Pancreas (tissue), 10 donors: Measurements from ENCODE around the gene ZNF285. TPM values are rescaled to one million over a fixed set of nuclear protein-coding genes. Genes with fewer than 3 reads are reported as not detected.
A peak's percentile ranks its signal among the peaks of the same experiment; 100 is the strongest.
"Not testable (repeated sequence)": the region's sequence is repeated elsewhere in the genome, so short reads cannot be mapped to it uniquely, and the experiment has no call there.

Experiments used
- ATAC-seq, 4 donors: fragments of 200-7000 bp; cut with Tn5 transposase; one replicate each; pipeline versions ENCODE4 v1.8.0 to v1.9.1; 2020; ENCODE audit warnings: mild to moderate bottlenecking in 4 of 4, moderate library complexity in 4 of 4
- DNase-seq, 6 donors: peaks; one replicate each; pipeline ENCODE4 v3.0.0-alpha.2; 2020
- FAIRE-seq: peaks from 2 replicates; lab custom pipeline; 2012; peaks lifted over from hg19 to GRCh38; lab: Jason Lieb, UNC
- H3K27ac ChIP-seq, 4 donors: fragments of 200-600 bp; sonication (generic); 1 replicate in 3 of 4; 2 replicates in 1 of 4; pipeline versions ENCODE4 v1.5.0 to v1.8.0; 2020
- H3K27me3 ChIP-seq, 4 donors: fragments of 200-600 bp; one replicate each; pipeline ENCODE4 v1.8.0; 2021
- H3K36me3 ChIP-seq, 3 donors: fragments of 200-600 bp; sonication (generic) in 1 of 3; one replicate each; pipeline versions ENCODE4 v1.5.0 to v1.8.0; 2020 to 2021
- H3K4me1 ChIP-seq, 3 donors: fragments of 200-600 bp; one replicate each; pipeline ENCODE4 v1.8.0; 2021
- H3K4me3 ChIP-seq, 4 donors: fragments of 200-600 bp; sonication (generic) in 2 of 4; one replicate each; pipeline versions ENCODE4 v1.5.0 to v1.8.0; 2020 to 2021
- H3K9me3 ChIP-seq, 4 donors: fragments of 200-600 bp; one replicate each; pipeline ENCODE4 v1.8.0; 2021
- WGBS, 2 donors: extraction: QIAGEN DNeasy Blood & Tissue Kit; methylation state at CpG; one replicate each; pipeline ENCODE4 v1.1.7; 2013; 5-methylcytosine and 5-hydroxymethylcytosine counted together
- intact Hi-C, 3 donors: fragments of 100-400 bp; cut with DNase I; formaldehyde crosslinking; loops; one replicate each; pipeline versions ENCODE4 v1.11.1 to v1.14.2; 2022
- polyA plus RNA-seq, 2 donors: library from polyadenylated mRNA; stranded (reverse); fragments of 200-250 nt; gene quantifications; one replicate each; pipeline ENCODE4 v1.2.3, GENCODE V29; 2013
- total RNA-seq, 6 donors: library from RNA; stranded (reverse); fragmentation: NEBNext Ultra II Directional in 4 of 6; extraction: Animal tissue kit (Norgen Biotek cat#: 25700) in 4 of 6; gene quantifications; one replicate each; pipeline versions ENCODE4 v1.2.1 to v1.2.4, GENCODE V29; 2021 to 2023
- TF ChIP-seq, protein P1 (sequence below), 4 donors: fragments of 200-600 bp; sonication (generic) in 3 of 4; IDR thresholded peaks; one replicate each; pipeline versions ENCODE4 v1.5.0 to v1.8.0; 2021; ENCODE audit warnings: antibody characterized with exemption in 4 of 4
- donor health status: healthy with polysubstance abuse.
- donor health status: DM: no; HTN: no; CAD: no; lungs with moderate emphysema.
- donor health status: DM: no; HTN: no; CAD: no.
- donor health status: control.
- donor health status: control.
- donor health status: Bipolar disorder and iron deficiency.
- donor health status: DM: yes; HTN: yes; CAD: no.
- donor health status: DM: no; HTN: no; CAD: no.
- donor health status: DM: no; HTN: no; CAD: no.
- donor health status: DM: yes; HTN: yes; CAD: no.

Gene ZNF285
- total and polyA plus RNA-seq, 8 donors = 0.67 to 3.2 (median 1.2) TPM

- Histone ChIP-seq H3K36me3 (no peaks in the 10 kb centered on the region), H3K4me3 (peak within 1 kb of the TSS; percentile 27 to 62 (median 46)), H3K9me3 (no peaks in the 10 kb centered on the region), H3K27ac (peak within 1 kb of the TSS in 2 of 4 donors; percentile 48 to 61), H3K4me1 (peaks cover 0 to 7% (median 0%) of the 10 kb centered on the region in 3 donors), H3K27me3 (no peaks in the 10 kb centered on the region)
- ATAC-seq (peak; percentile 100), DNase-seq (peak; percentile 85 to 95 (median 92)), FAIRE-seq (peak; percentile 91)
- intact Hi-C loops = no loop called here
- 1 to 2% methylated on average over 38 of the region's 38 CpGs for WGBS, 2 donors
- TF ChIP-seq, protein P1, sequence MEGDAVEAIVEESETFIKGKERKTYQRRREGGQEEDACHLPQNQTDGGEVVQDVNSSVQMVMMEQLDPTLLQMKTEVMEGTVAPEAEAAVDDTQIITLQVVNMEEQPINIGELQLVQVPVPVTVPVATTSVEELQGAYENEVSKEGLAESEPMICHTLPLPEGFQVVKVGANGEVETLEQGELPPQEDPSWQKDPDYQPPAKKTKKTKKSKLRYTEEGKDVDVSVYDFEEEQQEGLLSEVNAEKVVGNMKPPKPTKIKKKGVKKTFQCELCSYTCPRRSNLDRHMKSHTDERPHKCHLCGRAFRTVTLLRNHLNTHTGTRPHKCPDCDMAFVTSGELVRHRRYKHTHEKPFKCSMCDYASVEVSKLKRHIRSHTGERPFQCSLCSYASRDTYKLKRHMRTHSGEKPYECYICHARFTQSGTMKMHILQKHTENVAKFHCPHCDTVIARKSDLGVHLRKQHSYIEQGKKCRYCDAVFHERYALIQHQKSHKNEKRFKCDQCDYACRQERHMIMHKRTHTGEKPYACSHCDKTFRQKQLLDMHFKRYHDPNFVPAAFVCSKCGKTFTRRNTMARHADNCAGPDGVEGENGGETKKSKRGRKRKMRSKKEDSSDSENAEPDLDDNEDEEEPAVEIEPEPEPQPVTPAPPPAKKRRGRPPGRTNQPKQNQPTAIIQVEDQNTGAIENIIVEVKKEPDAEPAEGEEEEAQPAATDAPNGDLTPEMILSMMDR (IDR thresholded peaks at IDR 0.05) = no peak
These were observed 44.9 kb downstream of the ZNF285 start, which contains the start of gene ZNF112 for GRCh38 chr19:44356383-44357111. ZNF112 (minus strand) TSS chr19:44356680; CDS start chr19:44340539, 16,141 bp downstream.

- Histone ChIP-seq H3K9me3 (peaks cover 0 to 7% (median 0%) of the 10 kb centered on the region in 4 donors), H3K4me3 (no peak overlapping the region), H3K27ac (no peak overlapping the region), H3K27me3 (no peaks in the 10 kb centered on the region), H3K36me3 (no peaks in the 10 kb centered on the region), H3K4me1 (no peaks in the 10 kb centered on the region)
- no peak for FAIRE-seq
- WGBS, 2 donors = 87 to 91% methylated on average over 4 of the region's 4 CpGs
- no peak for ATAC-seq
- TF ChIP-seq, protein P1 (IDR thresholded peaks at IDR 0.05) = no peak
- intact Hi-C loops = no loop called here
- DNase-seq = no peak
These were observed 54.9 kb downstream of the ZNF285 start for GRCh38 chr19:44346556-44346955.

- DNase-seq (no peak), FAIRE-seq (no peak), ATAC-seq (no peak)
- Histone ChIP-seq H3K27ac (no peak overlapping the region), H3K4me3 (no peak overlapping the region), H3K9me3 (peaks cover 0 to 7% (median 0%) of the 10 kb centered on the region in 4 donors), H3K4me1 (no peaks in the 10 kb centered on the region), H3K27me3 (no peaks in the 10 kb centered on the region), H3K36me3 (no peaks in the 10 kb centered on the region)
- WGBS, 2 donors = 91% methylated on average over 4 of the region's 4 CpGs
- intact Hi-C loops = no loop called here
- TF ChIP-seq, protein P1 (IDR thresholded peaks at IDR 0.05) = no peak
These were observed 55.4 kb downstream of the ZNF285 start for GRCh38 chr19:44345959-44346358.

DNA sequence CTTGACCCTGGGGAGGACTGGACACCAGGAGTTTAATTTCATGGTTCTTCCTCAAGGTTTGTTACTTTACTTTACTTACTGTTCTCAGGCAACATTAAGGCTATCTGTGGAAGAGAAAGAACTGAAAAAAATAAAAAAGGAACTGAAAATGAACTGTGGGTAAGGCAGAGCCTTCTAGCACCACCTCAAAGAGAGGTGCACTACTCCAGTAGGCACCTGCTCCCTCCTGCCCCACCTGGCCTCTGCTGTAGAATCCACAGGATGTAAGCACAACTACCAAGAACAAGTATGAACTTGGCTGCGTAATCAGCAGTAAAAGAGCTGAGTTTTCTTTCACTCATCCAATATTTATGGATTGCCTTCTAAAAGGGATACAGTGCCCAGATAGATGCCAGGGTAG, 57.2 kb downstream of the ZNF285 start:
- Histone ChIP-seq H3K27me3 (no peaks in the 10 kb centered on the region), H3K36me3 (peaks cover 0 to 10% (median 4%) of the 10 kb centered on the region in 3 donors), H3K9me3 (peaks cover 0 to 7% (median 0%) of the 10 kb centered on the region in 4 donors), H3K27ac (no peak overlapping the region), H3K4me3 (no peak overlapping the region), H3K4me1 (no peaks in the 10 kb centered on the region)
- DNase-seq (no peak), FAIRE-seq (no peak), ATAC-seq (no peak)
- 48 to 50% methylated on average over 1 of the region's 1 CpG for WGBS, 2 donors
- TF ChIP-seq, protein P1 (IDR thresholded peaks at IDR 0.05) = no peak
- intact Hi-C loops = no loop called here

- TF ChIP-seq, protein P1 (IDR thresholded peaks at IDR 0.05) = no peak
- H3K4me1 ChIP-seq = no peaks in the 10 kb centered on the region
- intact Hi-C loops = no loop called here
- H3K27me3 ChIP-seq = no peaks in the 10 kb centered on the region
- DNase-seq (no peak), ATAC-seq (no peak), FAIRE-seq (no peak)
- H3K36me3 ChIP-seq = peaks cover 0 to 24% (median 12%) of the 10 kb centered on the region in 3 donors
- no peak overlapping the region for H3K27ac ChIP-seq
- peaks cover 0 to 4% (median 0%) of the 10 kb centered on the region in 4 donors for H3K9me3 ChIP-seq
- H3K4me3 ChIP-seq = no peak overlapping the region
- WGBS, 2 donors = 90 to 92% methylated on average over 2 of the region's 2 CpGs
These were observed 59.6 kb downstream of the ZNF285 start for GRCh38 chr19:44341794-44342193.

- H3K27ac ChIP-seq, H3K4me3 ChIP-seq, FAIRE-seq, ATAC-seq, intact Hi-C loops, H3K9me3 ChIP-seq, H3K27me3 ChIP-seq, H3K4me1 ChIP-seq, DNase-seq: not testable (repeated sequence)
- peaks cover 0 to 71% (median 46%) of the 10 kb centered on the region in 3 donors for H3K36me3 ChIP-seq
- WGBS, 2 donors = 84 to 89% methylated on average over 3 of the region's 3 CpGs
These were observed 66.8 kb downstream of the ZNF285 start for GRCh38 chr19:44334639-44335038.
